Hippocampal formation (tissue), 2 donors: ENCODE measurements around the gene LEMD2.
A peak's percentile ranks its signal among the peaks of the same experiment; 100 is the strongest.

Experiments
- DNase-seq, 2 donors: peaks; one replicate each; lab custom pipeline; 2025; lab: John Stamatoyannopoulos, UW

LEMD2 gene

DNA sequence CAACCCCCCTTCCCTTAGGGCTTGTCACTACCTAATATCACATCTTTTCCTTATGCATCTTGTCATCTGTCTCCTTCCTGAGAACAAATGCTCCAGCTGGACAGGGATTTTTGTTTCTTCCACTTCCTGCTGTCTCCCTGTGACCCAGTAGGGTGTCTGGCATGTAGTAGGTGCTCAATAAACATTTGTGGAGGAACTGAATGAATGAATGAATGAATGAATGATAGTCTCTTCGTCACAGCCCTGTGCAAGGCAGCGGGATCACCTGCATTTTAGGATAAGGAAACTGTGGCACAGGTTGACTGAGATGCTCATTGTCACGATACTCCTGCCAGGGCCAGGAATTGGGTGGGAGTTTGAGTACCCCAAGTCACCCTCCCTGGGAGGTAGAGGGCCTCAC lies 14.2 kb downstream of the LEMD2 start:
- DNase-seq, result no peak

- no peak for DNase-seq
These were observed 15.9 kb downstream of the LEMD2 start for GRCh38 chr6:33772902-33773472.

- no peak for DNase-seq
These were observed 16.7 kb downstream of the LEMD2 start for GRCh38 chr6:33772082-33772830.

DNA sequence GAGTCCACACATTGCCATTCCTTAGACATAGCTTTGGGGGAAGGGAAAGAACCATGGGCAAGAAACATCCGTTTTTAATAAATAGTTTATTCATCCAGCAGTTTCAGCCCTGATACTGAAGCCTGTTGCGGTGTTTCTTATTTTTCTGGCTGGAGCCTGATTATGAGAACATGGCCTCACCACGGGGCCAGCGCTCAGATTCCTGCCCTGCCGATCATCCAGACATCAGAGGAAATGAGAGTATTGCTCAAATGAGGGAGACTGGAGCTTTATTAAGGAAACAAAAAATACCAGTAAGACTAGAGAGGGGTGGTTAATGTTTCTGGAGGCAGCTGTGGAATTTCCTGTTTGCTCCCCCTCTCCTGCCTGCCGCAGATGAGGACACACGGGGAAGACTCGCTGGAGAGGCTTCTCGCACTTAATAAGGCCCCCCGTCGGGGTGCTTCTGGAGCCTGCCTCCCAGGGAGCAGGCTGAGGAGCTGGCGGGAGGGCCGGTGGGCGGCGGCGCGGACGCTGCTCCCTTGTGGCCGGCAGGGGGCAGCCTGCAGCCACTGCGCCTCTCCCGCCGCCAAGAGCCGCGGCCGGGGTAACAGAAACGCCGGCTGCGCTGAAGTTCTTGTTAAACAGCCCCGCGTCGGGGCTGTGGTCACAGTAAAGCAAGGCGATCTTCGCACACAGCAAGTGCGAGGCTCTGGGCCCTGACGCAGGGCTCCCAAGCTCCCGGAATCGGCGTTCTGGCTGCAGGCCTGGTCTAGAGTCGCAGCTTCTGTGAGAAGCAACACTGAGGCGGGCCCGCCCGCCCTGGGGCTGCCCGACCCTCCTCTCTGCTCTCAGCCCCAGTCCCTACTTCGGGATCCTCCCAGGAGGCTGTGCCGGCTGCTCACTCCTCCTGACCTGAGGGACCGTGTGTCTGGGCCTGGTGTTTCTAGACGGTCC lies 17.5 kb downstream of the LEMD2 start:
- DNase-seq, result peak; percentile 36 to 50

DNA sequence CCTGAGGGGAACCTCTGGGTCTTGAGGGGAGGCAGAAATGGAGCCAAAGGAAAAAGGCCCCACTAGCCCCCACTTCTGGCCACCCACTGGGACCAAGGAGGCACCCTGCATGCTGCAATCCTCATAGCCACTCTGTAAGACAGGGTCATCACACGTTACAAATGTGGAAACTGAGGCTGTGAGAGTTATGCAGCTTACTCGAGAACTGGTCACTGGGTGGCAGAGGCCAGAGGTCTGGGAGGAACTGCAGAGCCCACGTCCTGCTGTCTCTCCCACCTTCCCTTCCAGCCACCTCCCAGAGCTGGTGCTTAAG lies 18.1 kb downstream of the LEMD2 start:
- DNase-seq, result no peak

GRCh38 chr6:33770124-33770832 lies 18.7 kb downstream of the LEMD2 start:
- DNase-seq, result no peak

DNA sequence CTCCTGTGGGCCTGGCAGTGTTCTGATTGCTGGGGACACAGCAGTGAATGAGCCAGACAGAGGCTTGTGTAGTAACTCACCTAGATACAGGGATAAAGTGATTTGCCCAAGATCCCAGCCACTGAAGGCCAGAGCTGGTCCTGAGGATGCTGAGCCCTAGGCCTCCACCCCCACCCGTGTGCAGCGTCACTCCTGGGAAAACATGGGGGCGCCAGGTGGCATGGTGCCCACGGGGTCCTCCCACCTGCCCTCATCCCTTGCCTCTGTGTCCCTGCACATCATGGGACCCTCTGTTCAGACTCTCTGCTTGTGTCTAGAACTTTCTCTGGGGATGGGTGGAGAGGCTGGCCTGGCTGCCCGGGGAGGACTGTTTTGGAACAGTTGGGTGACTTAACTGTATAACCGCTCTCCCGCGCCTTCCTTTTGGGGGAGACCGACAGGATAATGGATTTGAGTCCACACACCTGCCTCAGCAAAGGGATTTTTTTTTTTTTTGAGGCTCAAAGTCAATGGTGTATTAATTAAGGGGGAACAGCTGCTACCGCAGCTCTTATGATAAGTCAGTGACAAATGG lies 19.6 kb downstream of the LEMD2 start:
- DNase-seq, result no peak

GRCh38 chr6:33768644-33769120 lies 20.2 kb downstream of the LEMD2 start:
- peak; percentile 19 to 52 for DNase-seq

- DNase-seq, result no peak
These were observed 21.7 kb downstream of the LEMD2 start for GRCh38 chr6:33766921-33767907.

- no peak for DNase-seq
These were observed 23.6 kb downstream of the LEMD2 start for GRCh38 chr6:33765368-33765767.

DNA sequence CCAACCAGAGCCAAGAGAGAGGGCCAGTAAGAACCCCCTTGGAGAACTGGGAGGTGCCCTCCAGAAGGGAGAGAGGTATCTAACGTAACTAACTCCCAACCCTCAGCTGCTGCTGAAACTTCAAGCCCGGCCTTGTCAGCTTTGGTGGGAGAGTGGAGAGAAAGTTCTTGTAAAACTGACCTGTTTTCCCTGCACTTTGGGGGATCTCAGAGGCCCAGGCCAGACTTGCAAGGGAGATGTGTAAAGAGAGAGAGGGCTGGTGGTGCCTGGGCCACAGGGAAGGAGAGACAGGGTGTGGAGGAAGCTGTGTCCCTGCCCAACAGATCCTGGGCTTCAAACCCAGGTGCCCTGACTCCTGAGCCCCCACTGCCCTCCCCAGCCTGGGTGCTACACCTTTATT lies 24.9 kb downstream of the LEMD2 start:
- DNase-seq, result no peak

DNA sequence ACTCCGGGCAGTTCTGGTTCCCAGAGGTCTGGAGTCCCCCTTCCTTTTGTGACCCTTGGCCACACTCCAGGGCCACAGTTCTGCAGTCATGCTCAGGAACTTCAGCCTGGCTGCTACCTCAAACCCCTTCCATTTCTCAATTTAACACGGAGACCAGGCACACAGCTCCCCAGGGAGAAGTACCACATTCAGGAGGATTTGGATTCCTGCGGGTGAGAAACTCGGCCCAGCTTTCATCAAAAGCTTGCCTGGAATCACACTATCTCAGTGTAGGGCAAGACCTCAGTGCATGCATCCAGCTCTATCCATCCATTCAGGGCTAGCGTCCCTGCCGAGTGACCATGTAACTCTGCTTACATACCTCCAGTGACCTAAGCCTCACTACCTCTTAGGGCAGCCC lies 25.4 kb downstream of the LEMD2 start:
- no peak for DNase-seq

- DNase-seq, result no peak
These were observed 26.2 kb downstream of the LEMD2 start for GRCh38 chr6:33762713-33763112.

- DNase-seq, result peak; percentile 60 to 69
These were observed 26.9 kb downstream of the LEMD2 start for GRCh38 chr6:33761922-33762629.

GRCh38 chr6:33761581-33761921 lies 27.4 kb downstream of the LEMD2 start:
- DNase-seq, result no peak

DNA sequence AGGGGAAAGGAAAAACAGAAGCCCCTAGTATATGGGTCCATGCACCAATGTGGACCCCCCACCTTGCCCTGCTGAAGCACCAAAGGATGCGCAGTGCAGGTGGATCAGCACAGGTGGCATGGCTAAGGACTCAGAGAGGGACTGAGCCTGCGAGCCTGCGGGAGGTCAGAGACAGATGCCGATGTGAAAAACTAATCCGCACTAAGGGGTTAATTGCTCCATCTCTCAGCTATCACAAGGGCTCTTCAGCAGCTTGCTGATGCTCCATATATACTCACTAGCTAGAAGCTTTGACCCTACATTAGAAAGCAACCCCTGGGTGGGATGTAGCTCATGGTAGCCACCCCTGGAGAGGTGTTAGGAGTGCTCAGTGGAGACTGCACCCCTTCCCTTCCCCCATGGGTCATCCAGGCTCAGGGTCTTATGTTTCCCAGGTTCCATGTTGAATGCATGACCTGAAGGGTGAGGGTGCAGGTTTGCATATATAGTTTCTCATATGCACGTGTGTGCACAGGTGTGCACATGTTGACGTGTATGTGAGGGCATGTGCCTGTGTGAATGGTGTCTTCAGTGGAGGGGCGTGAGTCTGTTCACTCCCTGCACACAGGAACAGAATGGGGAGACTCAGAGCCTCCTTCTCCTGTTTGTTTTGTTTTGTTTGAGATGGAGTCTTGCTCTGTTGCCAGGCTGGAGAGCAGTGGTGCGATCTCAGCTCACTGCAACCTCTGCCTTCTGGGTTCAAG lies 28.9 kb downstream of the LEMD2 start:
- DNase-seq, result no peak

GRCh38 chr6:33758815-33759216 lies 30.1 kb downstream of the LEMD2 start:
- DNase-seq, result no peak

DNA sequence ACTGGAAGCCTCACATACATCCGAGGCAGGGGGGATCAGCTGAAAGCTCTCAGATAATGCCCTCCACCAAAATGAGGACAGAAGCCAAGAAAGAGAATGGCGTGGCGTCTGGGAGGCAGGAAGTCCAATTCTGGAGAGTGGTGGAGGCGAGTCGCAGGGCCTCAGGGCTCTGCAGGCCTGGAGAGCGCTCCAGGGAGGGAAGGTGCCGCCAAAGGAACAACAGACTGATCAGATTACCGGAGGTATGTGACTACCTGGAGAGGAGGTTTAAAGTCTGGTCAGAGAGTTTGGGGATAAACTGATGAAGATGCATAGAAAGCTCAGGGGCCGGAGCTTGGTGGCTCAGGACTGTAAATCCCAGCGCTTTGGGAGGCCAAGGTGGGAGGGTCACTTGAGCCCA lies 31.0 kb downstream of the LEMD2 start:
- no peak for DNase-seq

DNA sequence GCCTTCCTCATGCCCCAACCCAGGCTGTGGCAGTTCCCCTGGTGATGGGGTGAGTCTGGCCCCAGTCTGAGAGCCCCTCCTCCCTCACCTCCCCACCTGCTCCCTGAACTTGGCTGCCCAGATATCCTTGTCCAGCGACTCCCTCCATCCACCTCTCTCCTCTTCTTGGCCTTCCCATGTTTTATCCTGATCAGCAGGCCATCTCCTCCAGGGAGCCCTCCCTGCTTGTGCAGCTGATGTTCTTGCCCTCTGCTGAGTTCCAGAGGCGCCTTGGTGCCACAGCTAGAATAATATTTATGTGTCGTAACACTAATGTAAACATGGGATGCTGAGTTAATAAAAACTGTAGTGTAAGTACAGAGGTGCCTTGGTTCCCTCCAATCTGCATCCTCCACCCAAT lies 31.8 kb downstream of the LEMD2 start:
- DNase-seq, result no peak
